K562 (cell line): ENCODE data around the gene MED31.
"Not testable (repeated sequence)": the region's sequence is repeated elsewhere in the genome, so short reads cannot be mapped to it uniquely, and the experiment has no call there.

Source experiments
- CTCF ChIP-seq, 3 experiments: IDR thresholded peaks in 2 of 3; conservative IDR thresholded peaks in 1 of 3; 2 replicates each; pipeline ENCODE4 v1.5.1; 2011 to 2012; ENCODE audit warnings: low read length in 3 of 3, mild to moderate bottlenecking in 3 of 3, control low read depth in 2 of 3, improper control_type of control experiment in 1 of 3, inconsistent platforms in 1 of 3, low read depth in 1 of 3, mixed read lengths in 1 of 3, moderate library complexity in 1 of 3; ENCODE audit not compliant: insufficient read depth in 2 of 3
- E2F5 ChIP-seq: sonication (generic); formaldehyde crosslinking; IDR thresholded peaks from 2 replicates; pipeline ENCODE4 v1.8.0; 2022; ENCODE audit warnings: mild to moderate bottlenecking, missing genetic modification reagents
- POLR2A ChIP-seq: fragments of 450-650 bp; conservative IDR thresholded peaks from 2 replicates; pipeline ENCODE4 v1.6.1; 2016
- ZNF699 ChIP-seq: fragments of 250-450 bp; sonication (Bioruptor Pico); IDR thresholded peaks from 2 replicates; pipeline ENCODE4 v1.8.0; 2021; ENCODE audit warnings: mild to moderate bottlenecking, moderate library complexity; ENCODE audit not compliant: insufficient replicate concordance

DNA sequence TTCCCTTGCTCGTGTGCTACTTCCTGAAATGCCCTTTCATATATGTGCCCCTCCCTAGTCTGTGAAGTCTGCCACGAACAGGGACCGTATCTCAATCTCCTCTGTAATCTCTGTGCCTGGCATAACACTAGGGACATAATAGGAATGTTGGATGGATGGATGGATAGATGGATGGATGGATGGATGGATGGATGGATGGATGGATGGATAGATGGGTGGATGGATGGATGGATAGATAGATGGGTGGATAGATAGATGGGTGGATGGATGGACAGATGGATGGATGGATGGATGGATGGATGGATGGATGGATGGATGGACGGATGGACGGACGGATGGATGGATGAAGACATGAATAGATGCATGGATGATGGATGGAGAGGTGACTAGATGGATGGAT is 40.6 kb upstream of the MED31 start:
- not testable (repeated sequence) for TF ChIP-seq E2F5 (CRISPR knock-in tag); POLR2A; ZNF699 (CRISPR knock-in tag); CTCF (IDR thresholded peaks at IDR 0.05 in 2 of 3, conservative IDR thresholded peaks at IDR 0.05 in 1 of 3; ENCODE audit: insufficient read depth in 2 of 3, low read depth in 1 of 3, low read length in 3 of 3)
